ENCODE results near the gene MFF. TPM values are rescaled to one million over a fixed set of nuclear protein-coding genes. Genes with fewer than 3 reads are reported as not detected.

MFF gene
- total RNA-seq, 1 donor from 2014 or later, result 57.2 TPM

DNA sequence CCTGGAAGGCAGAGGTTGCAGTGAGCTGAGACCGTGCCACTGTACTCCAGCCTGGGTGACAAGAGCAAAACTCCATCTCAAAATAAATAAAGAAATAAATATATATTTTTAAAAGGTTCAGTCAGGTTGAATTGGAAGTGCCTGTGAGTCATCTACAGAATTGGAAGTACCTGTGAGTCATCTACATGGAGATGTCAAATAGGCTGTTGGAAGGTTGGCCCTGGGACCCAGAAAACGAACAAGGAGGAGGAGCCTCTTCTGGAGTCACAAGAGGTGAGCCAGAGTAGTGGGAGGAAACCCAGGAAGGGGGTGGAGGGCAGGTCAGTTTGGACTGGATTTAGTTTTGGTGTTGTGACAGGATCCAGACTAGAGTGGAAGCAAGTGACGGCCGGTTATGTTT is 77.9 kb downstream of the MFF start:
- ATAC-seq (no peak), DNase-seq (no peak)
- H3K4me1 ChIP-seq, result peaks cover 12% of the 10 kb centered on the region
- no peak overlapping the region for H3K4me3 ChIP-seq
- H3K27ac ChIP-seq, result no peak overlapping the region
- TF ChIP-seq, protein P1, sequence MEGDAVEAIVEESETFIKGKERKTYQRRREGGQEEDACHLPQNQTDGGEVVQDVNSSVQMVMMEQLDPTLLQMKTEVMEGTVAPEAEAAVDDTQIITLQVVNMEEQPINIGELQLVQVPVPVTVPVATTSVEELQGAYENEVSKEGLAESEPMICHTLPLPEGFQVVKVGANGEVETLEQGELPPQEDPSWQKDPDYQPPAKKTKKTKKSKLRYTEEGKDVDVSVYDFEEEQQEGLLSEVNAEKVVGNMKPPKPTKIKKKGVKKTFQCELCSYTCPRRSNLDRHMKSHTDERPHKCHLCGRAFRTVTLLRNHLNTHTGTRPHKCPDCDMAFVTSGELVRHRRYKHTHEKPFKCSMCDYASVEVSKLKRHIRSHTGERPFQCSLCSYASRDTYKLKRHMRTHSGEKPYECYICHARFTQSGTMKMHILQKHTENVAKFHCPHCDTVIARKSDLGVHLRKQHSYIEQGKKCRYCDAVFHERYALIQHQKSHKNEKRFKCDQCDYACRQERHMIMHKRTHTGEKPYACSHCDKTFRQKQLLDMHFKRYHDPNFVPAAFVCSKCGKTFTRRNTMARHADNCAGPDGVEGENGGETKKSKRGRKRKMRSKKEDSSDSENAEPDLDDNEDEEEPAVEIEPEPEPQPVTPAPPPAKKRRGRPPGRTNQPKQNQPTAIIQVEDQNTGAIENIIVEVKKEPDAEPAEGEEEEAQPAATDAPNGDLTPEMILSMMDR (IDR thresholded peaks at IDR 0.05), result no peak
- no peaks in the 10 kb centered on the region for H3K36me3 ChIP-seq
- no peaks in the 10 kb centered on the region for H3K27me3 ChIP-seq
- intact Hi-C loops (cut with DNase I), result no loop called here
- H3K9me3 ChIP-seq, result no peaks in the 10 kb centered on the region

DNA sequence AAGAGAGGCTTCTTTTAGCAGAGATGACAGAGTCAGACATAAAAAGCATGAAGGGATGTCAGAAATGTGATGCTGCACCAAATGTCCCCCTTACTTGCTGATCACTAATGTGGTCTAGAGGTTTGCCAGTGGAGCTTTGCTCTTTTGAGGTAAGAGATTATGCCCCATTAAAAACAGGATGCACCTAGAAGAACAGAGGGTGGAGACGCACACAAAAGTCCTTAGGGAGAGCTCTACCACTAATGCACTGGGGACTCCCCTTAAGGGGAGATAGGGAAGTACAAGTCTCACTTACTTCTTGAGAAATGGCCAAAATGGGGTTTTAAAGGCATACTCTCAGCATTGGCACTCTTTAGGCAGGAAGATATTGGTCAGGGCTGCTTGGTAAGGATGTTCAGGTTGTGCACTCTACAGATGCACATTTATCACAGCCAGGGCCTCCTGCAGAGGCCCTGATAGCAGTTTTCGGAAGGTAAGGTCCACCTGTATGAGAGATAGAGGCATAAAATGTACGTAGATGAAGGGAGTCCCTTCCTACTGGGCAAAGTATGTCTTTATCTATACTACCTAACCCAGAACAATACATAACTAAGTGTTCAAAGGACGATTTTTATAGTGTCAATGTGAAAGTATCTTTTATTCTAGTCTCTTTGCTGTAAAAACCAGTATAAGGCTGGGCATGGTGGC is 79.7 kb downstream of the MFF start:
- DNase-seq (no peak), ATAC-seq (peak; percentile 14)
- Histone ChIP-seq H3K9me3 (no peaks in the 10 kb centered on the region), H3K27me3 (no peaks in the 10 kb centered on the region), H3K4me3 (no peak overlapping the region), H3K27ac (no peak overlapping the region), H3K36me3 (no peaks in the 10 kb centered on the region), H3K4me1 (peaks cover 12% of the 10 kb centered on the region)
- intact Hi-C loops (cut with DNase I), result no loop called here
- TF ChIP-seq, protein P1 (IDR thresholded peaks at IDR 0.05), result no peak

GRCh38 chr2:227406177-227407031 is 81.4 kb downstream of the MFF start:
- no peaks in the 10 kb centered on the region for H3K36me3 ChIP-seq
- TF ChIP-seq, protein P1 (IDR thresholded peaks at IDR 0.05), result peak; percentile 70
- intact Hi-C loops (cut with DNase I), result no loop called here
- H3K27me3 ChIP-seq, result no peaks in the 10 kb centered on the region
- peak overlapping the region; percentile 65 for H3K27ac ChIP-seq
- peaks cover 12% of the 10 kb centered on the region for H3K4me1 ChIP-seq
- no peak overlapping the region for H3K4me3 ChIP-seq
- DNase-seq, result no peak
- no peaks in the 10 kb centered on the region for H3K9me3 ChIP-seq
- peak; percentile 80 for ATAC-seq

Other genes starting within 250 kb of the MFF start
- gene COL4A4, start 161.0 kb upstream of the MFF start, total RNA-seq, result 36.1 TPM
- gene COL4A3, start 160.6 kb upstream of the MFF start, total RNA-seq, result 46.4 TPM
- not detected for gene TM4SF20, start 54.1 kb downstream of the MFF start, total RNA-seq
- gene SCYGR1, start 62.7 kb downstream of the MFF start, total RNA-seq, result not detected
- 92.9 TPM for gene AGFG1, start 146.9 kb downstream of the MFF start, total RNA-seq

All from upper lobe of right lung (tissue), 1 donor.